BJ (cell line): ENCODE results near the gene NCK2. TPM values are rescaled to one million over a fixed set of nuclear protein-coding genes. Genes with fewer than 3 reads are reported as not detected.

Experiments
- CTCF ChIA-PET: fragments of 350-600 bp; formaldehyde crosslinking; extraction: SDS; loops from one replicate; lab custom pipeline; 2021; ENCODE audit warnings: antibody characterized with exemption, inconsistent platforms; lab: Yijun Ruan, JAX
- POLR2A ChIA-PET: fragments of 300-600 bp; sonication (Branson Sonifier 250); formaldehyde crosslinking; extraction: SDS; loops from one replicate; lab custom pipeline; 2021; ENCODE audit warnings: antibody characterized with exemption; lab: Charles Lee
- DNase-seq: peaks from one replicate; pipeline ENCODE4 v3.0.0-alpha.2; 2011; ENCODE audit warnings: low read depth
- H3K27me3 ChIP-seq: 2 replicates; pipeline ENCODE4 v1.6.0; 2011; ENCODE audit warnings: low read length; ENCODE audit not compliant: control insufficient read depth, insufficient read depth
- H3K36me3 ChIP-seq: 2 replicates; pipeline ENCODE4 v1.5.1; 2011; ENCODE audit warnings: low read length; ENCODE audit not compliant: control insufficient read depth, insufficient read depth
- H3K4me3 ChIP-seq: 2 replicates; pipeline ENCODE4 v1.5.1; 2011; ENCODE audit warnings: low read depth, mild to moderate bottlenecking, control low read depth, low read length
- polyA plus RNA-seq: library from polyadenylated mRNA; depleted of rRNA; stranded (reverse); fragments of >200 nt; gene quantifications from 2 replicates; pipeline ENCODE4 v1.2.3, GENCODE V29; 2011
- TF ChIP-seq, protein P1 (sequence below): IDR thresholded peaks from 2 replicates; pipeline ENCODE4 v1.5.1; 2011; ENCODE audit warnings: low read depth, mild to moderate bottlenecking, control low read depth, inconsistent platforms, low read length, moderate library complexity; ENCODE audit not compliant: insufficient read depth

The NCK2 gene
- polyA plus RNA-seq, 1 experiment: 32.9 TPM

DNA sequence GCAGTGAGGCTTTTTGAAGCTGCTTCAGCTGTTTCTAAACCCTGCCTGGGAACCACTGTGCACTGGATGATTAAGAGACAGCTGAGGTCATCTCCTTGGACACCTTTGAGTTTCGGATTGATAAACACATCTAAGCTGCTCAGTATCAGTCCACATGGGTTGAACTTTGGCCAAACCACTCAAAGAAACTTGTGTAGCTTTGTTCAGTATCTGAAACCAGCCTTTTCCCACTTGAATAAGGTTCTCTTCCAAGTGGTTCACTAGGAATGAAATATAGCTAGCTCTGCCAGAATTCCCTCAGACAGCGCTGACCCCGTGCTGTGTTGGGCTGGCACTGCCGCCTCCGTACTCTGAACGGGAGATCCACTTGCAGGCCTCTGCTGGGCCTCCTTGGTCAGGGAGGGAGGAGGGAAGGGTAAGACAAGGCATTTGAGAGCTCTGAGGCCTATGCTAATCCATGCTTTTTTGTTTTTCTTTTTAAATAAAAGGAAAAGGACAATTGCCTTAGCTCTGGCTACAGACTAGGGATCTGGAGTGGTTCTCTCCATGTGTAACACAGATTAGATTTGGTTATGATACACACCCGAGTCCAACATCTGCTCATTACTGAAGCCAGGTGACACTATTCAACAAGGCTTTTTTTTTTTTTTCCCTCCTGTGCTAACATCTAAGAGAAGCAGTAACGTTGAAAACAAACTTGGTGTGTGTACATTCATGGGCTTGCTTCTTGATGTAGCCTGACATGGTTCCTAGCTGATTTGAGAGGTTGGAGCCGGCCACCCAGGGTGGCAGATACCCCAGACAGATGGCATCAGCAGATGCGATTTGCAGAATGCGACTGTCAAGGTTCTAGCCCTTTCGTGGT, 67.7 kb downstream of the NCK2 start:
- POLR2A ChIA-PET: no interaction called here
- H3K27me3 ChIP-seq: no peaks in the 10 kb centered on the region
- no peak overlapping the region for H3K4me3 ChIP-seq
- DNase-seq: no peak
- H3K36me3 ChIP-seq: no peaks in the 10 kb centered on the region
- CTCF ChIA-PET: interaction anchor here (1.4 kb wide), 1 partner anchor 9 kb away, joined by 4 read pairs; no protein-coding TSS in a partner anchor
- TF ChIP-seq, protein P1, sequence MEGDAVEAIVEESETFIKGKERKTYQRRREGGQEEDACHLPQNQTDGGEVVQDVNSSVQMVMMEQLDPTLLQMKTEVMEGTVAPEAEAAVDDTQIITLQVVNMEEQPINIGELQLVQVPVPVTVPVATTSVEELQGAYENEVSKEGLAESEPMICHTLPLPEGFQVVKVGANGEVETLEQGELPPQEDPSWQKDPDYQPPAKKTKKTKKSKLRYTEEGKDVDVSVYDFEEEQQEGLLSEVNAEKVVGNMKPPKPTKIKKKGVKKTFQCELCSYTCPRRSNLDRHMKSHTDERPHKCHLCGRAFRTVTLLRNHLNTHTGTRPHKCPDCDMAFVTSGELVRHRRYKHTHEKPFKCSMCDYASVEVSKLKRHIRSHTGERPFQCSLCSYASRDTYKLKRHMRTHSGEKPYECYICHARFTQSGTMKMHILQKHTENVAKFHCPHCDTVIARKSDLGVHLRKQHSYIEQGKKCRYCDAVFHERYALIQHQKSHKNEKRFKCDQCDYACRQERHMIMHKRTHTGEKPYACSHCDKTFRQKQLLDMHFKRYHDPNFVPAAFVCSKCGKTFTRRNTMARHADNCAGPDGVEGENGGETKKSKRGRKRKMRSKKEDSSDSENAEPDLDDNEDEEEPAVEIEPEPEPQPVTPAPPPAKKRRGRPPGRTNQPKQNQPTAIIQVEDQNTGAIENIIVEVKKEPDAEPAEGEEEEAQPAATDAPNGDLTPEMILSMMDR: no peak

DNA sequence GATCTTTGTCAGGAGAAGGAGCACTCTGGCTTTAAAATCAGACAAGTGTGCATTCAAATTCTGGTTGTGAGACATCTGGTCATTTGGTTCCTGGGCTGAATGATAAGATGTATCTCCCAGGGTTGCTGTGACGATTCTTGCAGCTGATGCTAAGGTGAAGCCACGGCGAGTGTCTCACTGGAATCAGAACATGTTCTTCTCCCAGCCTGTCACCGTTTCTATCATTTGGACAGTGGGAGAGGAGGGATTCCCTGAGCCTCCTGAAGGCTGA, 68.3 kb downstream of the NCK2 start:
- POLR2A ChIA-PET: no interaction called here

DNA sequence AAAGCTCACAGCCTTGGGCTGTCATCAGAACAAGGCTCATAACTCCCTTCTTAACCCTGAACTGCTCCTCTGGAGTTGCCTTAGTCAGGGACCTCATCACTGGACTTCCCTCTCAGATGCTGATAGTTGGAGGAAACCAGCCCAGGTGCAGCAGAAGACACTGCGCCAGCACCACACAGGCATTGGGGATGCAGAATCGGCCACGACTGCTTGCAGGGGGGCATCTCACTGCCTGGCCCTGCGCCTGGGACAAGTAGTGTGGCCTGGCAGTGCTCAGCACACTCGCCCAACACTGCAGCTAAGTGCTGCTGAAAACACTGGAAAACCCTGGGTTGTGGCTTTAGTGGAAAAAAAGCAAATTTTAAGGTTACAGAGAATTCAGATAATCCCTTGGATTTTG, 68.7 kb downstream of the NCK2 start:
- no peak for DNase-seq
- no peak overlapping the region for H3K4me3 ChIP-seq
- TF ChIP-seq, protein P1: no peak
- CTCF ChIA-PET: no interaction called here
- H3K36me3 ChIP-seq: no peaks in the 10 kb centered on the region
- no peaks in the 10 kb centered on the region for H3K27me3 ChIP-seq
- POLR2A ChIA-PET: no interaction called here

More for the DNA sequence above, 68.3 kb downstream of the NCK2 start:
- no peak overlapping the region for H3K4me3 ChIP-seq
- H3K36me3 ChIP-seq: no peaks in the 10 kb centered on the region
- no peak for DNase-seq
- CTCF ChIA-PET: no interaction called here
- TF ChIP-seq, protein P1: no peak
- H3K27me3 ChIP-seq: no peaks in the 10 kb centered on the region

DNA sequence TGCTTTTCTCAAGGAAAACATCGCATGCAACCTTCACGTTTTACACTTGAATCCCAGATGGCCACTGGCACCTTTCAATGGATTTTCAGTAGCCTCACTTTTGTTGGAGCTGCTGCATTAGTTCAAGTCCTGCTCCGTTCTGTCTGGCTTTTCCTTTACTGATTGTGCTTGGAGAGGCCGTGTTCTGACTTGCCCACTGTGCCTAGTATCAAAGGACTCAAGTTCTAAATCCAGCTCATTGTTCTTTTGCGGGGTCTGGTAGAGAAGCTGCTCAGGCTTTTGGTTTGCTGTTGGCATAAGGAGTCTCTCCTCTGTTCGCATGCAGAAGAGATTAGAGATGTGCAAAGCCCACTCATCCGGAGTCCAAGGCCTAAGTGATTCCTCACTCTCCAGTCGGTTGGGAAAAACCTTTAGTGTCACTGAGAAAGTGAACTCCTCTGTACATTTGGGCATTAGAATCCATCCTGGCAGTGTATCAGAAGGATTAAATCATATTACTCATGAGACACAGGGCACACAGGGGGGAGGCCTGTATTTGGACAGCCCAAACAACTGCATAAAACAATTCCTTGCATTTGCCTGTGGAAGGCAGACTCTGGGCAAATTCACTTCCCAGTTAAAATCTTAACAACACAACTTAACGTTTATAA, 69.7 kb downstream of the NCK2 start:
- H3K36me3 ChIP-seq: no peaks in the 10 kb centered on the region
- no peak overlapping the region for H3K4me3 ChIP-seq
- ChIA-PET POLR2A (no interaction called here), CTCF (no interaction called here)
- TF ChIP-seq, protein P1: no peak
- H3K27me3 ChIP-seq: no peaks in the 10 kb centered on the region
- DNase-seq: no peak

DNA sequence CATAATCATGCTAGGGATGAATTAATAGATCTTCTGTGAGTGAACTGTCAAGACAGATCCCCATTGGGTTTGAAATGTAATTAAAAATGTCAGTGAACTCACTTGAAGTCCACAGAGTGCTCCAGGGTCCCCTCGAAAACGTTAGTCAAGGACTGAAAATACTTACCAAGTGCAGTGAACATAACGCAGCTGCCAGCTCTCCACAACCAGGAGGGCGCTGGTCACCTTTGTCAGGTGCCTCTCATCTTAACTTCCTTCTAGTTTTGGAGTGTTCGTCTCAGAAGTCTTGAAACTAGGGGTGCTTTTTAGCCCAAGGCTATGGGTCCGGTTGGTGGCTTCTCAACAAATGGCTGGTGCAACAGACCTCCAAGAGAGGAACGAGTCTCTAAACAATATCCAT, 70.7 kb downstream of the NCK2 start:
- ChIA-PET POLR2A (no interaction called here), CTCF (no interaction called here)
- no peaks in the 10 kb centered on the region for H3K27me3 ChIP-seq
- H3K4me3 ChIP-seq: no peak overlapping the region
- TF ChIP-seq, protein P1: no peak
- no peak for DNase-seq
- H3K36me3 ChIP-seq: no peaks in the 10 kb centered on the region
